Progenitor cell of endocrine pancreas (in vitro differentiated cells): ENCODE data around the gene STK32C. TPM values are rescaled to one million over a fixed set of nuclear protein-coding genes. Genes with fewer than 3 reads are reported as not detected.

Source experiments
- DNase-seq: peaks from one replicate; pipeline ENCODE4 v3.0.0; 2021; ENCODE audit warnings: low spot score; ENCODE audit not compliant: unreplicated experiment
- H3K27ac Mint-ChIP-seq: 2 replicates; pipeline ENCODE4 v1.8.0; 2021; ENCODE audit warnings: mild to moderate bottlenecking, moderate library complexity, mixed read lengths
- H3K27me3 Mint-ChIP-seq: 2 replicates; pipeline ENCODE4 v1.8.0; 2021; ENCODE audit warnings: mixed read lengths
- H3K36me3 Mint-ChIP-seq: 2 replicates; pipeline ENCODE4 v1.8.0; 2022; ENCODE audit warnings: mixed read lengths; ENCODE audit not compliant: insufficient read depth
- H3K4me1 Mint-ChIP-seq: 2 replicates; pipeline ENCODE4 v1.8.0; 2021; ENCODE audit warnings: low read depth, mixed read lengths
- H3K4me3 Mint-ChIP-seq: 2 replicates; pipeline ENCODE4 v1.8.0; 2021; ENCODE audit warnings: low read depth, mild to moderate bottlenecking, moderate library complexity, mixed read lengths
- H3K9me3 Mint-ChIP-seq: 2 replicates; pipeline ENCODE4 v1.8.0; 2021; ENCODE audit warnings: low read depth, mixed read lengths
- total RNA-seq: library from RNA; stranded (reverse); gene quantifications from 2 replicates; pipeline ENCODE4 v1.2.1, GENCODE V29; 2021
- TF ChIP-seq, protein P1 (sequence below): fragments of 200-600 bp; sonication (generic); IDR thresholded peaks from one replicate; pipeline ENCODE4 v1.5.0; 2021; ENCODE audit warnings: antibody characterized with exemption, mild to moderate bottlenecking; ENCODE audit not compliant: unreplicated experiment

STK32C gene
- total RNA-seq, 1 donor from 2014 or later = 10.0 TPM

DNA sequence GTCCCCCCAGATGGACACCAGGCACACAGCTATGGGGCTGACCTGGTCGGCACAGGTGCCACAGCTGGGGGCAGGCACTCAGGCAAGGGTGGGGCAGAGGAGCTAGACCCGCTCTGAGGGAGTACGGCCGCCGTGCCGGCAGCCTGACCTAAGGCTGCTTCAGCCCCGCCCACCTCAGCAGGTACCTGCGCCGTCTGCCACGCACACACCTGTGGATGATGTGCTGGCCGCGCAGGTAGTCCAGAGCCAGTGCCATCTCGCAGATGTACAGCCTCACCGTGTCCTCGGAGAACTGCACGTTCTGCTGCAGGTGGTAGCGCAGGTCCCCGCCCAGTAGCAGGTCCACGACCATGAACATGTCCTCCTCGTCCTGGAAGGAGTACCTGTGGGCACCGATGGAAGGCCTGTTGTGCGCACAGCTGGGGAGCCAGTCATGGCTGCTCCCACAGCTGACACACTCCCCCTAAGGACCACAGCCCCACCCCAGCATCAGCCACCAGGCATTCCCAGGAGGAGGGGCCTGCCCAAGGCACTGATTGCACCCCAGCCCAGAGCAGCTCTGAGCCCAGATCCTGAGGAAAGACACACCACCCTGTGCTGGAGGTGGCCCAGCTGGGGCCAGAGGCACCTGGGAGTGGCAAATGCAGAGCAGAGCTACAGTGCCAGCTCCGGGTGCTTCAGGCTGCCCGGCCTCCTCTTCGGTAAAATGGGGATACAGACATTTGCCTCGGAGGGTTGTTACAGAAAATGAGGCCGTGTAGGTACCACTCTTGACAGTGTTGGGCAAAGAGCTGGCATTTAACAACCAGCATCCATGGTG lies 81.0 kb downstream of the STK32C start:
- TF ChIP-seq, protein P1, sequence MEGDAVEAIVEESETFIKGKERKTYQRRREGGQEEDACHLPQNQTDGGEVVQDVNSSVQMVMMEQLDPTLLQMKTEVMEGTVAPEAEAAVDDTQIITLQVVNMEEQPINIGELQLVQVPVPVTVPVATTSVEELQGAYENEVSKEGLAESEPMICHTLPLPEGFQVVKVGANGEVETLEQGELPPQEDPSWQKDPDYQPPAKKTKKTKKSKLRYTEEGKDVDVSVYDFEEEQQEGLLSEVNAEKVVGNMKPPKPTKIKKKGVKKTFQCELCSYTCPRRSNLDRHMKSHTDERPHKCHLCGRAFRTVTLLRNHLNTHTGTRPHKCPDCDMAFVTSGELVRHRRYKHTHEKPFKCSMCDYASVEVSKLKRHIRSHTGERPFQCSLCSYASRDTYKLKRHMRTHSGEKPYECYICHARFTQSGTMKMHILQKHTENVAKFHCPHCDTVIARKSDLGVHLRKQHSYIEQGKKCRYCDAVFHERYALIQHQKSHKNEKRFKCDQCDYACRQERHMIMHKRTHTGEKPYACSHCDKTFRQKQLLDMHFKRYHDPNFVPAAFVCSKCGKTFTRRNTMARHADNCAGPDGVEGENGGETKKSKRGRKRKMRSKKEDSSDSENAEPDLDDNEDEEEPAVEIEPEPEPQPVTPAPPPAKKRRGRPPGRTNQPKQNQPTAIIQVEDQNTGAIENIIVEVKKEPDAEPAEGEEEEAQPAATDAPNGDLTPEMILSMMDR = no peak
- H3K4me3 Mint-ChIP-seq = no peak overlapping the region
- H3K4me1 Mint-ChIP-seq = no peaks in the 10 kb centered on the region
- H3K9me3 Mint-ChIP-seq = no peaks in the 10 kb centered on the region
- no peaks in the 10 kb centered on the region for H3K36me3 Mint-ChIP-seq
- peaks cover 3% of the 10 kb centered on the region for H3K27me3 Mint-ChIP-seq
- no peak overlapping the region for H3K27ac Mint-ChIP-seq
- no peak for DNase-seq

DNA sequence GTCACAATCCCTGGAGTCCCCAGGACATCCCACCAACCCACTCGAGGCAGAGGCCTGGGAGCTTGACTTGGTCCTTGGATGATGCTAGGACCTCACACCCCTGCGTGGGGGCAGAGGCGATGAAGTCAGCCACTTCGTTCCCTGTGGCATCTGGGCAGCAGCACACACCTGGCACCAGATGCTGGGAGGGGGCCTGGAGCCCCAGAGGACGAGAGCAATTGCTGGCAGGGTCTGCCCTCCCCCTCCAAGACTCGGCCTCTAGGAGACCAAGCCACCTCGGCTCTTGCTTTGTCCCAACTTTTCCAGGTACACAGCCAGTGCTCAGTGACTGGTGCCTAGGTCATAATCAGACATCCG lies 81.9 kb downstream of the STK32C start:
- no peaks in the 10 kb centered on the region for H3K9me3 Mint-ChIP-seq
- no peaks in the 10 kb centered on the region for H3K27me3 Mint-ChIP-seq
- H3K36me3 Mint-ChIP-seq = no peaks in the 10 kb centered on the region
- no peaks in the 10 kb centered on the region for H3K4me1 Mint-ChIP-seq
- H3K27ac Mint-ChIP-seq = no peak overlapping the region
- TF ChIP-seq, protein P1 = no peak
- H3K4me3 Mint-ChIP-seq = no peak overlapping the region
- DNase-seq = no peak

DNA sequence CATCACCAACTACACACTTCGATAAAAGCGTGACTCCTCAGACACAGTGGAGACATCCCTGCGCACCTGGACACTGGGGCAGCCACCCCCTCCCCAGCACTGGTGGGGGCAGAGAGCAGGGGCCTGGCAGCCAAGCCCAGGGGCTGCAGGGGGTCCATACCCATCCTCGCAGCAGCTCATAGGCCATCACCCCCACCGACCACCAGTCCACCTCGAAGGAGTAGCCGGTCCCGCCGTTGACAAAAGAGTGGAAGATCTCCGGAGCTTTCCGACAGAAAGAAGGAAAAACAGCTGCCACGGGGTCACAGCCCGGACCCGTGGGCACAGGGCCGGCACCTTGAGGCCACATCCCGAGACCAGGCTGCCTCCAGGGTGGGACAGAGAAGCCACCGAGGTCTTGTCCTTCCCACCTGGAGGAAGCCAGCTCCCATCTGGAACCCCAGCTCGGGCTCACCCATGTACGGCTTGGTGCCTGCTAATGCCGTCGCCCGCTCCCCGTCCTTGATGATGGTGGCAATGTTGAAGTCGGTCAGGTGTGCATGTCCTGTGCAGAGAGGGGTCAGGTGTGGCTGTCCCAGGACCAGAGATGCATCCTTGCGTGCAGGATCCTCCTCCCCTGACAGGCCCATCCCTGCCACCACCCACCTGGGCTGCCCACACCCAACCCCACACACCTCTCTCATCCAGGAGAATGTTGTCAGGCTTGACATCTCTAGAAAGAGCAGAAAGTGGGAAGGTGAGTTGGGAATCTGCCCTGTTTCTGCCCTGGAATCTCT lies 82.5 kb downstream of the STK32C start:
- H3K4me3 Mint-ChIP-seq = no peak overlapping the region
- no peak for DNase-seq
- TF ChIP-seq, protein P1 = no peak
- no peak overlapping the region for H3K27ac Mint-ChIP-seq
- no peaks in the 10 kb centered on the region for H3K27me3 Mint-ChIP-seq
- no peaks in the 10 kb centered on the region for H3K4me1 Mint-ChIP-seq
- no peaks in the 10 kb centered on the region for H3K9me3 Mint-ChIP-seq
- H3K36me3 Mint-ChIP-seq = no peaks in the 10 kb centered on the region

DNA sequence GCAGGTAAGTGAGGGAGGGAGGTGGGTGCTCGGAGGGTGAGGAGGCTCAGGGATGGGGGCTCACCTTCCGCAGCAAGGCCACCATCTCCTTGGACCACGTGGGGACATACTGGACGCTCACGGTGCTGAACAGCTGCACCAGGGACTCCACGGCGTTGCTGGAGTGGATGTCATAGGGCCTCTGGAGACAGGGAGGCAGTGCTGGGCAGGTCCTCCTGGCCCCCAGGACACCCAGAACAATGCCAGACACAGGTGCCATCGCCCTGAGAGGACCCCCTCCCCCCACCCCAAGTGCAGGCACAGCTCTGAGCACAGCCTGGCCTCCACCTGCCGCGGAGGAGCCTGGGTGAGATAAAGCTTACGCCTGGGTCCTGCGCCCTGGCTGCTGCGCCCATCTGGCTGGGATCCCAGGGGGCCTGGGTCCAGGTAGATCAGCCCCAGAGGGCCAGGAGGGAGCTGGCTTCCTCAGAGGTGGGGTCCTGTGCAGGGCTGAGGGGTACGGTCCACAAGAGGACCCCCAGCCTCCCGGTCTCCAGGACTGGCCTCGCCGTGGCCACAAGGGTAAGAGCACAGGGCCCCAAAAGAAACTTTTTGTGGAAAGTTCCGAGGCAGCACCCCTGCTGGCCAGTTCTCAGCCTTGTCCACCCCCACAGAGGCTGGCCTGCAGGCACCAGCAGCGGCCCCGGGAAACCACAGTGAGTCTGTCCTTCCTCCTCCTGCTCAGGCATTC lies 83.2 kb downstream of the STK32C start:
- no peaks in the 10 kb centered on the region for H3K4me1 Mint-ChIP-seq
- DNase-seq = no peak
- H3K36me3 Mint-ChIP-seq = no peaks in the 10 kb centered on the region
- no peak overlapping the region for H3K27ac Mint-ChIP-seq
- H3K27me3 Mint-ChIP-seq = no peaks in the 10 kb centered on the region
- TF ChIP-seq, protein P1 = no peak
- H3K4me3 Mint-ChIP-seq = no peak overlapping the region
- no peaks in the 10 kb centered on the region for H3K9me3 Mint-ChIP-seq
